Stimulated activated CD8-positive, alpha-beta memory T cell treated with anti-CD3 and anti-CD28 coated beads, Interleukin-12 subunit alpha, Interleukin-12 subunit beta, amount 100 ng/mL, for 24 hours (primary cell): Measurements from ENCODE around the gene TM9SF4.

Experiments
- DNase-seq: peaks from one replicate; pipeline ENCODE4 v3.0.0-alpha.2; 2020; ENCODE audit errors: extremely low read depth

Gene TM9SF4

DNA sequence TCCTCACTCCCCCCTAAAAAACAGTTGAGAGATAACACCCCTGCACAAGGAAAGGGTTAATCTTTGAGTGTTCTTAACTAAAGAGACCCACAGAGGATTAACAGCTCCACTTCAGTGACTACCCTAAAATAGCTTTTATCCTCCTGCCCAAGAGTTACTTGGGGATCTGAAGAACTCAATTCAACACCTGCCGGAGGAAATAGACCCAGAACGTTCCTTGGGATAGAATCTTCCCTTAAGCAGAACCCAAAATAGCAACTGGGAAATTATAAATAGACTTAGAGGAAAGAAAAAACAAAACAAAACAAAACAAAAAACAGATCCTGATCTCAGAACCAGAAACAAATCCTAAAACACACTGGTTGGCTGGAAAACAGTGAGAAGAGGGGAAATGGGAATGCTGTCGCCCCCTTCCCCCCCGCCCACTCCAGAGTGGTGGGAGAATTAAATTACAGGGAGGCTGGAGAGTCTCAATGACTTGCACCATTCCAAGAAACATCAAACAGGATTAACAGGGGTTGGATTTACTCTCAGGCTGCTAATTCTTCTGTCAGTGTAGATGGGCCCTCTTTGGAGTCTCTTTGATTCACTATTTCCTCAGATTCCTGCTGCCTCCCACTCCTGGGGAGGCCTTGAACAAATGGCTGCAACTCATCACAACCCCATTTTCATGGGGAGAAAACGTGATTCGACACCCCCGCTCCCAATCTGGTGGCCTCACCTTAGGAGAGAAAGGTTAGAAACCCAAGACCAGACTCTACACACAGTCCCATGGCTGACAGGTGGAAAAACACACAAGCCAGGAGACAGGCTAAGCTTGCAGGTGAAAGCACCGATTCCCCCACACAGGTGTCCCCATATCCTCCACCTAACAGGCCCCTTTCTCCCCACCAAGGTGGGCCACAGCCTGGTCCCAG is 96.6 kb downstream of the TM9SF4 start:
- no peak for DNase-seq

GRCh38 chr20:32206760-32207625 is 97.5 kb downstream of the TM9SF4 start:
- no peak for DNase-seq

DNA sequence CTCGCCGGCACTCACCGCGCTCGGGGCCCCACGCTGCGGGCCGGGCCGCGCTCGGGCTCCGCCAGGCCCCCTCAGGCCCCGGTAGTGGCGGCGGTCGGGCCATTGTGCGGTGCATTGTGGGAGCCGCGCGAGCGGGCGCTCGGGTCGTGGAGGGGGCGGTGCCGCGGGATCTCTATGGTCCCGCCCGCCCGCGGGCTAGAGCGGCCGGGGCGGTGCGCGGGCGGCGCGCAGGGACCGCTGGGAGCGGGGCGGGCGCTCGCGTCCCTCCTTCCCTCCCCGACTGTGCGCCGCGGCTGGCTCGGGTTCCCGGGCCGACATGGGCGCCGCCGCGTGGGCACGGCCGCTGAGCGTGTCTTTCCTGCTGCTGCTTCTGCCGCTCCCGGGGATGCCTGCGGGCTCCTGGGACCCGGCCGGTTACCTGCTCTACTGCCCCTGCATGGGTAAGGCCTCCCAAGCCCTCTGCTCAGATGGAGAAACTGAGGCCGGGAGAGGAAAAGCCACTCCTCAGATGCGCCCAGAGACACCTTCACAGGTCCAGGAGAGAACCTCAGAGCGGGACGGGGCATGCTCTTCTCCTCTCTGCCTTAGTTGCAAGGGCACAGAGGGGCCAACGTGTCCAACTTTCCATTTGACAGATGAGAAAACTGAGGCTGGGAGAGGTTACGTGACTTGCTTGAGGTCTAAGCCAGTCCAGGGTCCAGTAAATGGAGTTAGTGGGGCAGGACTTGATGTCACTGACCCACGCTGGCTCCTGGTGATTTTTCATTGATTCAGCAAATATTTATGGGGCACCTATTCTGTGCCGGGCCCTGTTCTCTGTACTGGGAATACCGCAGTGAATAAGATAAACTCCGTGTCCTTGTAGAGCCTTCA is 98.3 kb downstream of the TM9SF4 start, which contains the start of the genes PLAGL2 and POFUT1:
TSS of gene PLAGL2 (minus strand) at position 118 of the 873 bp plus-strand sequence. CDS start 5,565 bp downstream, outside the sequence.
TSS of gene POFUT1 (plus strand) at position 255 of the 873 bp plus-strand sequence. CDS start at position 317, 62 bp downstream.
- peak; percentile 77 for DNase-seq

- no peak for DNase-seq
These were observed 99.1 kb downstream of the TM9SF4 start for GRCh38 chr20:32208499-32209154.

- no peak for DNase-seq
These were observed 100.5 kb downstream of the TM9SF4 start for GRCh38 chr20:32209850-32210605.

GRCh38 chr20:32213870-32214269 is 104.4 kb downstream of the TM9SF4 start:
- DNase-seq, result no peak

DNA sequence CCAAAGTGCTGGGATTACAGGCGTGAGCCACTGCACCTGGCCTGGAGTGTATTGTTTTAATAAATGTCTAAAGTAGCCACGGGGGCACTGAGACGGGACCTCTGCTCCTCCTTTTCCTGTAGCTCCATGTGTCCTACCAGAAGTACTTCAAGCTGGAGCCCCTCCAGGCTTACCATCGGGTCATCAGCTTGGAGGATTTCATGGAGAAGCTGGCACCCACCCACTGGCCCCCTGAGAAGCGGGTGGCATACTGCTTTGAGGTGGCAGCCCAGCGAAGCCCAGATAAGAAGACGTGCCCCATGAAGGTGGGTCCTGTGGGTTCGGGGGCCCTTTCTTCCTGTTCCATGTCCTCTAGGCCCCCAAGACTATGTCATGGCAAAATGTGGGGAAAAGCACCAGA is 105.6 kb downstream of the TM9SF4 start:
- no peak for DNase-seq

GRCh38 chr20:32215729-32216128 is 106.2 kb downstream of the TM9SF4 start:
- DNase-seq, result no peak

- no peak for DNase-seq
These were observed 106.9 kb downstream of the TM9SF4 start for GRCh38 chr20:32216179-32217142.
